H9 (cell line): Measurements from ENCODE around the gene TSPAN13. TPM values are rescaled to one million over a fixed set of nuclear protein-coding genes. Genes with fewer than 3 reads are reported as not detected.

Experiments used
- DNase-seq: peaks from one replicate; pipeline ENCODE4 v3.0.0-alpha.2; 2017
- H2AFZ ChIP-seq: one replicate; pipeline ENCODE4 v1.6.1; 2013; ENCODE audit warnings: mild to moderate bottlenecking, low read length, control low read depth, moderate library complexity
- H2AK5ac ChIP-seq: 2 replicates; pipeline ENCODE4 v1.6.1; 2013; ENCODE audit warnings: low read length, control low read depth, mixed read lengths; ENCODE audit not compliant: insufficient read length
- H2BK120ac ChIP-seq: one replicate; pipeline ENCODE4 v1.6.1; 2013; ENCODE audit warnings: low read depth, mild to moderate bottlenecking, low read length, control low read depth, inconsistent platforms; ENCODE audit not compliant: poor library complexity, severe bottlenecking
- H2BK12ac ChIP-seq: 2 replicates; pipeline ENCODE4 v1.6.1; 2013; ENCODE audit warnings: low read length, control low read depth, mixed read lengths, low read depth; ENCODE audit not compliant: insufficient read length
- H2BK15ac ChIP-seq: 2 replicates; pipeline ENCODE4 v1.6.1; 2013; ENCODE audit warnings: low read depth, low read length, control low read depth
- H2BK20ac ChIP-seq: one replicate; pipeline ENCODE4 v1.6.1; 2013; ENCODE audit warnings: low read depth, mild to moderate bottlenecking, low read length, control low read depth, inconsistent platforms; ENCODE audit not compliant: poor library complexity, severe bottlenecking
- H2BK5ac ChIP-seq: 2 replicates; pipeline ENCODE4 v1.6.1; 2013; ENCODE audit warnings: low read length, control low read depth, mixed read lengths; ENCODE audit not compliant: insufficient read length
- H3K14ac ChIP-seq: 2 replicates; pipeline ENCODE4 v1.6.1; 2013; ENCODE audit warnings: low read length, control low read depth; ENCODE audit not compliant: insufficient read depth
- H3K18ac ChIP-seq: 2 replicates; pipeline ENCODE4 v1.6.1; 2013; ENCODE audit warnings: low read depth, mild to moderate bottlenecking, mixed read lengths, low read length, control low read depth; ENCODE audit not compliant: insufficient read length
- H3K23ac ChIP-seq: 2 replicates; pipeline ENCODE4 v1.6.1; 2013; ENCODE audit warnings: low read length, control low read depth, mixed read lengths, low read depth; ENCODE audit not compliant: insufficient read length
- H3K23me2 ChIP-seq: 2 replicates; pipeline ENCODE4 v1.6.1; 2013; ENCODE audit warnings: low read depth, mild to moderate bottlenecking, mixed read lengths, low read length, control low read depth; ENCODE audit not compliant: insufficient read length, poor library complexity, severe bottlenecking
- H3K27ac ChIP-seq: 2 replicates; pipeline ENCODE4 v1.5.1; 2013; ENCODE audit warnings: low read length, control low read depth, mixed read lengths, low read depth; ENCODE audit not compliant: insufficient read length
- H3K27me3 ChIP-seq: 2 replicates; pipeline ENCODE4 v1.6.1; 2013; ENCODE audit warnings: low read length, control low read depth, inconsistent platforms; ENCODE audit not compliant: insufficient read depth
- H3K4ac ChIP-seq: 2 replicates; pipeline ENCODE4 v1.6.1; 2013; ENCODE audit warnings: low read depth, mild to moderate bottlenecking, control low read depth, inconsistent platforms, low read length, moderate library complexity
- H3K4me1 ChIP-seq: 2 replicates; pipeline ENCODE4 v1.6.1; 2013; ENCODE audit warnings: low read length, control low read depth, inconsistent platforms; ENCODE audit not compliant: insufficient read depth
- H3K4me2 ChIP-seq: 2 replicates; pipeline ENCODE4 v1.6.1; 2013; ENCODE audit warnings: low read length, control low read depth, mixed read lengths; ENCODE audit not compliant: insufficient read length, insufficient read depth
- H3K56ac ChIP-seq: 2 replicates; pipeline ENCODE4 v1.6.1; 2013; ENCODE audit warnings: low read depth, mild to moderate bottlenecking, mixed read lengths, low read length, control low read depth; ENCODE audit not compliant: insufficient read length
- H3K79me1 ChIP-seq: 2 replicates; pipeline ENCODE4 v1.6.1; 2013; ENCODE audit warnings: low read depth, mild to moderate bottlenecking, moderate library complexity, low read length, control low read depth, inconsistent platforms; ENCODE audit not compliant: insufficient read depth, poor library complexity, severe bottlenecking
- H3K79me2 ChIP-seq: 2 replicates; pipeline ENCODE4 v1.6.1; 2013; ENCODE audit warnings: low read length, control low read depth, inconsistent platforms; ENCODE audit not compliant: insufficient read depth
- H3K9ac ChIP-seq: 2 replicates; pipeline ENCODE4 v1.6.1; 2013; ENCODE audit warnings: low read length, control low read depth, mixed read lengths; ENCODE audit not compliant: insufficient read length; ENCODE audit errors: extremely low read depth
- H3K9me3 ChIP-seq: one replicate; pipeline ENCODE4 v1.6.1; 2013; ENCODE audit warnings: low read depth, low read length, inconsistent platforms; ENCODE audit not compliant: control insufficient read depth
- H3T11ph ChIP-seq: one replicate; pipeline ENCODE4 v1.6.1; 2013; ENCODE audit warnings: mild to moderate bottlenecking, low read length, control low read depth, inconsistent platforms
- H4K20me1 ChIP-seq: one replicate; pipeline ENCODE4 v1.6.1; 2013; ENCODE audit not compliant: control insufficient read depth, insufficient read length, insufficient read depth
- H4K5ac ChIP-seq: 2 replicates; pipeline ENCODE4 v1.6.1; 2013; ENCODE audit warnings: low read depth, mild to moderate bottlenecking, mixed read lengths, low read length, control low read depth; ENCODE audit not compliant: insufficient read length
- H4K8ac ChIP-seq: replicated peaks from 2 replicates; pipeline ENCODE4 v1.6.1; 2013; ENCODE audit warnings: low read length, control low read depth, mixed read lengths, low read depth; ENCODE audit not compliant: insufficient read length
- H4K91ac ChIP-seq: 2 replicates; pipeline ENCODE4 v1.6.1; 2013; ENCODE audit warnings: low read depth, mild to moderate bottlenecking, moderate library complexity, mixed read lengths, low read length, control low read depth; ENCODE audit not compliant: insufficient read length
- H3K27ac Mint-ChIP-seq, 3 experiments: 2 replicates in 2 of 3; 3 replicates in 1 of 3; pipeline ENCODE4 v1.8.0; 2020 to 2021; ENCODE audit warnings: mixed read lengths in 3 of 3, mild to moderate bottlenecking in 1 of 3, moderate library complexity in 1 of 3
- H3K27me3 Mint-ChIP-seq: 2 replicates; pipeline ENCODE4 v1.8.0; 2021; ENCODE audit warnings: low read depth, mild to moderate bottlenecking, moderate library complexity, mixed read lengths
- H3K36me3 Mint-ChIP-seq, 3 experiments: 2 replicates in 2 of 3; 3 replicates in 1 of 3; pipeline ENCODE4 v1.8.0; 2020 to 2021; ENCODE audit warnings: low read depth in 3 of 3, mixed read lengths in 3 of 3; ENCODE audit not compliant: insufficient read depth in 1 of 3
- H3K4me1 Mint-ChIP-seq, 2 experiments: 2 replicates each; pipeline ENCODE4 v1.8.0; 2020; ENCODE audit warnings: mixed read lengths in 2 of 2
- H3K4me3 Mint-ChIP-seq, 2 experiments: 2 replicates in 1 of 2; 3 replicates in 1 of 2; pipeline ENCODE4 v1.8.0; 2020 to 2021; ENCODE audit warnings: mild to moderate bottlenecking in 2 of 2, mixed read lengths in 2 of 2, moderate library complexity in 1 of 2
- H3K9me3 Mint-ChIP-seq, 2 experiments: 2 replicates in 1 of 2; 3 replicates in 1 of 2; pipeline ENCODE4 v1.8.0; 2020; ENCODE audit warnings: mild to moderate bottlenecking in 2 of 2, mixed read lengths in 2 of 2, moderate library complexity in 1 of 2
- WGBS: extraction: QIAGEN DNeasy Blood & Tissue Kit; methylation state at CpG from one replicate; pipeline ENCODE4 v1.1.7; 2013; ENCODE audit warnings: missing lambda C conversion rate, low lambda C conversion rate, mixed read lengths; ENCODE audit not compliant: insufficient read length; ENCODE audit errors: extremely low coverage; 5-methylcytosine and 5-hydroxymethylcytosine counted together
- total RNA-seq: library from RNA; stranded (reverse); gene quantifications from 2 replicates; pipeline ENCODE4 v1.2.1, GENCODE V29; 2021
- TF ChIP-seq, protein P1 (sequence below): fragments of 200-600 bp; sonication (generic); conservative IDR thresholded peaks from 3 replicates; pipeline ENCODE4 v1.8.0; 2021; ENCODE audit warnings: antibody characterized with exemption, mild to moderate bottlenecking

The TSPAN13 gene
- total RNA-seq, 1 experiment from 2014 or later, result 18.7 TPM

- Mint-ChIP-seq H3K9me3 (no peaks in the 10 kb centered on the region; a peak in 1 of 5 replicates), H3K27ac (no peak overlapping the region), H3K4me1 (no peaks in the 10 kb centered on the region), H3K4me3 (no peak overlapping the region), H3K27me3 (no peaks in the 10 kb centered on the region), H3K36me3 (no peaks in the 10 kb centered on the region)
- no CpG with 5 or more reads among the region's 3 CpGs for WGBS
- Histone ChIP-seq H2BK12ac (no peak overlapping the region), H3K79me2 (no peaks in the 10 kb centered on the region), H4K20me1 (no peaks in the 10 kb centered on the region), H2BK120ac (no peak overlapping the region), H3K4ac (no peak overlapping the region), H3K79me1 (no peaks in the 10 kb centered on the region), H3K27ac (no peak overlapping the region), H4K8ac (no peak overlapping the region), H3K9me3 (no peaks in the 10 kb centered on the region), H4K5ac (no peak overlapping the region), H3K4me2 (no peak overlapping the region), H3K23me2 (no peaks in the 10 kb centered on the region), H2BK15ac (no peak overlapping the region), H2AFZ (no peak overlapping the region), H3K4me1 (no peaks in the 10 kb centered on the region), H3T11ph (no peak overlapping the region), H2BK5ac (no peak overlapping the region), H3K56ac (no peak overlapping the region), H3K27me3 (no peaks in the 10 kb centered on the region), H4K91ac (no peak overlapping the region), H3K18ac (no peak overlapping the region), H2BK20ac (no peak overlapping the region), H3K14ac (no peak overlapping the region), H2AK5ac (no peak overlapping the region), H3K9ac (no peak overlapping the region), H3K23ac (no peak overlapping the region)
- TF ChIP-seq, protein P1, sequence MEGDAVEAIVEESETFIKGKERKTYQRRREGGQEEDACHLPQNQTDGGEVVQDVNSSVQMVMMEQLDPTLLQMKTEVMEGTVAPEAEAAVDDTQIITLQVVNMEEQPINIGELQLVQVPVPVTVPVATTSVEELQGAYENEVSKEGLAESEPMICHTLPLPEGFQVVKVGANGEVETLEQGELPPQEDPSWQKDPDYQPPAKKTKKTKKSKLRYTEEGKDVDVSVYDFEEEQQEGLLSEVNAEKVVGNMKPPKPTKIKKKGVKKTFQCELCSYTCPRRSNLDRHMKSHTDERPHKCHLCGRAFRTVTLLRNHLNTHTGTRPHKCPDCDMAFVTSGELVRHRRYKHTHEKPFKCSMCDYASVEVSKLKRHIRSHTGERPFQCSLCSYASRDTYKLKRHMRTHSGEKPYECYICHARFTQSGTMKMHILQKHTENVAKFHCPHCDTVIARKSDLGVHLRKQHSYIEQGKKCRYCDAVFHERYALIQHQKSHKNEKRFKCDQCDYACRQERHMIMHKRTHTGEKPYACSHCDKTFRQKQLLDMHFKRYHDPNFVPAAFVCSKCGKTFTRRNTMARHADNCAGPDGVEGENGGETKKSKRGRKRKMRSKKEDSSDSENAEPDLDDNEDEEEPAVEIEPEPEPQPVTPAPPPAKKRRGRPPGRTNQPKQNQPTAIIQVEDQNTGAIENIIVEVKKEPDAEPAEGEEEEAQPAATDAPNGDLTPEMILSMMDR, result no peak
- no peak for DNase-seq
Measured at GRCh38 chr7:16822029-16822428, 68.5 kb downstream of the TSPAN13 start.
